Stomach (tissue), 9 donors: Measurements from ENCODE around the gene PTX4. TPM values are rescaled to one million over a fixed set of nuclear protein-coding genes. Genes with fewer than 3 reads are reported as not detected.

Source experiments
- DNase-seq, 2 donors: peaks; one replicate each; pipeline versions ENCODE4 v3.0.0 to v3.0.0-alpha.2; 2013 to 2019
- H3K27ac ChIP-seq, 5 donors: fragments of 200-600 bp in 4 of 5; sonication (generic) in 4 of 5; one replicate each; pipeline ENCODE4 v1.5.1; 2013 to 2019; ENCODE audit warnings: mild to moderate bottlenecking in 1 of 5, moderate library complexity in 1 of 5
- H3K27me3 ChIP-seq, 3 donors: fragments of 200-600 bp; sonication (generic); one replicate each; pipeline ENCODE4 v1.5.1; 2017 to 2019; ENCODE audit warnings: mixed run types in 1 of 3
- H3K36me3 ChIP-seq, 4 donors: fragments of 200-600 bp; sonication (generic); 1 replicate in 3 of 4; 2 replicates in 1 of 4; pipeline ENCODE4 v1.5.1; 2016 to 2019
- H3K4me1 ChIP-seq, 4 donors: fragments of 200-600 bp; sonication (generic); one replicate each; pipeline ENCODE4 v1.5.1; 2016 to 2019
- H3K4me3 ChIP-seq, 4 donors: fragments of 200-600 bp; sonication (generic) in 3 of 4; one replicate each; pipeline ENCODE4 v1.5.1; 2016 to 2019; ENCODE audit warnings: mild to moderate bottlenecking in 1 of 4
- H3K9me3 ChIP-seq, 4 donors: fragments of 200-600 bp; sonication (generic); one replicate each; pipeline ENCODE4 v1.5.1; 2016 to 2019
- EP300 ChIP-seq: sonication (generic); formaldehyde crosslinking; IDR thresholded peaks from one replicate; pipeline ENCODE4 v1.6.1; 2017; ENCODE audit warnings: antibody characterized with exemption
- POLR2A ChIP-seq, 4 donors: fragments of 450-650 bp; IDR thresholded peaks; one replicate each; pipeline ENCODE4 v1.6.1; 2016; ENCODE audit warnings: antibody characterized with exemption in 4 of 4, control low read depth in 2 of 4, mild to moderate bottlenecking in 1 of 4, moderate library complexity in 1 of 4
- POLR2AphosphoS5 ChIP-seq, 3 donors: sonication (generic); formaldehyde crosslinking; IDR thresholded peaks; one replicate each; pipeline ENCODE4 v1.6.1; 2016; ENCODE audit warnings: antibody characterized with exemption in 3 of 3
- WGBS, 5 donors: extraction: QIAGEN DNeasy Blood & Tissue Kit in 3 of 5; methylation state at CpG; one replicate each; pipeline versions ENCODE4 v1.1.5 to v1.1.7; 2013 to 2018; 5-methylcytosine and 5-hydroxymethylcytosine counted together
- intact Hi-C: fragments of 100-400 bp; cut with DNase I; formaldehyde crosslinking; loops from one replicate; pipeline ENCODE4 v1.15.1; 2023; ENCODE audit warnings: low total_unique reads
- polyA plus RNA-seq, 3 donors: library from polyadenylated mRNA; stranded (reverse); fragments of 200-250 nt; gene quantifications; one replicate each; pipeline ENCODE4 v1.2.3, GENCODE V29; 2013
- total RNA-seq, 5 donors: library from RNA; depleted of rRNA; stranded (reverse); fragments of >200 nt; gene quantifications; one replicate each; pipeline versions ENCODE4 v1.1.0 to v1.2.3, GENCODE V29; 2014 to 2016
- TF ChIP-seq, protein P1 (sequence below), 7 experiments: fragments of 450-650 bp in 4 of 7; fragments of 200-600 bp in 3 of 7; sonication (generic) in 3 of 7; IDR thresholded peaks; one replicate each; pipeline ENCODE4 v1.5.1; 2016 to 2019; ENCODE audit warnings: antibody characterized with exemption in 7 of 7, control low read depth in 2 of 7, mild to moderate bottlenecking in 1 of 7
- donor health status: healthy with polysubstance abuse.
- donor health status: Bipolar disorder and iron deficiency.
- donor health status: healthy.

PTX4 gene
- total and polyA plus RNA-seq, 8 donors: not detected

GRCh38 chr16:1464196-1464893 lies 24.4 kb downstream of the PTX4 start:
- TF ChIP-seq, protein P1, sequence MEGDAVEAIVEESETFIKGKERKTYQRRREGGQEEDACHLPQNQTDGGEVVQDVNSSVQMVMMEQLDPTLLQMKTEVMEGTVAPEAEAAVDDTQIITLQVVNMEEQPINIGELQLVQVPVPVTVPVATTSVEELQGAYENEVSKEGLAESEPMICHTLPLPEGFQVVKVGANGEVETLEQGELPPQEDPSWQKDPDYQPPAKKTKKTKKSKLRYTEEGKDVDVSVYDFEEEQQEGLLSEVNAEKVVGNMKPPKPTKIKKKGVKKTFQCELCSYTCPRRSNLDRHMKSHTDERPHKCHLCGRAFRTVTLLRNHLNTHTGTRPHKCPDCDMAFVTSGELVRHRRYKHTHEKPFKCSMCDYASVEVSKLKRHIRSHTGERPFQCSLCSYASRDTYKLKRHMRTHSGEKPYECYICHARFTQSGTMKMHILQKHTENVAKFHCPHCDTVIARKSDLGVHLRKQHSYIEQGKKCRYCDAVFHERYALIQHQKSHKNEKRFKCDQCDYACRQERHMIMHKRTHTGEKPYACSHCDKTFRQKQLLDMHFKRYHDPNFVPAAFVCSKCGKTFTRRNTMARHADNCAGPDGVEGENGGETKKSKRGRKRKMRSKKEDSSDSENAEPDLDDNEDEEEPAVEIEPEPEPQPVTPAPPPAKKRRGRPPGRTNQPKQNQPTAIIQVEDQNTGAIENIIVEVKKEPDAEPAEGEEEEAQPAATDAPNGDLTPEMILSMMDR (IDR thresholded peaks at IDR 0.05): no peak
- no peak for TF ChIP-seq POLR2AphosphoS5 (IDR thresholded peaks at IDR 0.05)
- TF ChIP-seq EP300: no peak
- no peak for TF ChIP-seq POLR2A (IDR thresholded peaks at IDR 0.05)
- Histone ChIP-seq H3K27me3 (no peaks in the 10 kb centered on the region), H3K4me1 (peaks cover 0 to 11% (median 3%) of the 10 kb centered on the region in 4 donors), H3K27ac (no peak overlapping the region), H3K9me3 (no peaks in the 10 kb centered on the region), H3K36me3 (peaks cover 12 to 59% (median 50%) of the 10 kb centered on the region in 4 donors), H3K4me3 (no peak overlapping the region)
- WGBS, 5 donors: 90 to 93% (median 91%) methylated on average over 33 to 41 of the region's 41 CpGs
- no peak for DNase-seq
- intact Hi-C loops: no loop called here

DNA sequence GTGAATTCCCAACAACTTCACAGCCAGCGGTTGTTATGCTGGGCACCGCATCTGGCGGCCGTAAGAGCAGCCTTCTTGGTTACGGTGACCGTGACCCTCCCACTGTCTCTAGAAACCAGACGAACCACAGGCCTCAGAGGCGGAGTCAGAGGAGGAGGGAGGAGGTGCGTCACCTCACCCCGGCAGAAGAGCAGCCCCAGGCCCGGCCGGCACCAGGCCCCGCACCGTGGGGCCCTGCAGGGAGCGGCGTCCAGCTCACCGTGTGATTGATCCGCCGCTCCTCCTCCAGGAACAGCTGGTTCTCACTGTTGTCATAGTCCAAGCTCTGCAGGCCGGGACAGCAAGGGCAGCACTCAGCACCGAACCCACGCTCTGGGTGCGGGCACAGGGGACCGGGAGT lies 27.6 kb downstream of the PTX4 start:
- 87 to 89% (median 89%) methylated on average over 8 to 24 of the region's 24 CpGs for WGBS, 5 donors
- intact Hi-C loops: no loop called here
- no peak overlapping the region for H3K27ac ChIP-seq
- no peaks in the 10 kb centered on the region for H3K9me3 ChIP-seq
- no peaks in the 10 kb centered on the region for H3K4me1 ChIP-seq
- no peak for TF ChIP-seq POLR2A (IDR thresholded peaks at IDR 0.05)
- no peak for TF ChIP-seq POLR2AphosphoS5 (IDR thresholded peaks at IDR 0.05)
- TF ChIP-seq, protein P1 (IDR thresholded peaks at IDR 0.05): no peak
- no peak for TF ChIP-seq EP300
- H3K36me3 ChIP-seq: peaks cover 21 to 89% (median 79%) of the 10 kb centered on the region in 4 donors
- peak in 1 of 2 donors; percentile 33 for DNase-seq
- H3K27me3 ChIP-seq: no peaks in the 10 kb centered on the region
- H3K4me3 ChIP-seq: no peak overlapping the region

DNA sequence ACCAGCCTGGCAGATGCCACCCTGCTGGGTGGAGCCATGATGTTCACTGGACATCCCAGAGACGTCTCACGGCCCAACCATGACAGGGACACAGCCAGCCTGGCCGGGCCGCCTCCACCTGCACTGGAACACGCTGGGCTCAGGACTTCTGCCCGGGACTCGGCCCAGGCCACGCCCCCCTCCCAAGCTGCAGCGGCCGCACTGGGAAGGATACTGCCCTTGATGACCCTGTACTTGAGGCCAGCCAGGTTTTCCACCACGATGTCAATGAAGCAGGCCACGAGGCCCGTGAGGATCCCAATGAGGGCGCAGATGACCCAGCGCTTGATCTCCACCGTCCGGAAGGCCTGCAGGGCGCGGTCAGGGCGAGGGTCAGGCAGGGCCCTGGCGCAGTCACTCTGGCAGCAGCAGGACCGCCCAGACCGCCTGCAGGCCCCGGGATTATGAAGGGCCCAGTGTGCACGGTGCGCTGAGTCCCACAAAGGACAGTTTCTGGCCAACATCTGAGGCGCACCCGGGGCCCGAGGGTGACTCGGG lies 28.1 kb downstream of the PTX4 start:
- DNase-seq: no peak
- intact Hi-C loops: no loop called here
- Histone ChIP-seq H3K9me3 (no peaks in the 10 kb centered on the region), H3K4me3 (no peak overlapping the region), H3K36me3 (peaks cover 26 to 89% (median 84%) of the 10 kb centered on the region in 4 donors), H3K27ac (no peak overlapping the region), H3K27me3 (no peaks in the 10 kb centered on the region), H3K4me1 (no peaks in the 10 kb centered on the region)
- WGBS, 5 donors: 86 to 93% (median 93%) methylated on average over 27 to 30 of the region's 30 CpGs
- TF ChIP-seq POLR2A (IDR thresholded peaks at IDR 0.05): no peak
- no peak for TF ChIP-seq EP300
- TF ChIP-seq, protein P1 (IDR thresholded peaks at IDR 0.05): no peak
- no peak for TF ChIP-seq POLR2AphosphoS5 (IDR thresholded peaks at IDR 0.05)

DNA sequence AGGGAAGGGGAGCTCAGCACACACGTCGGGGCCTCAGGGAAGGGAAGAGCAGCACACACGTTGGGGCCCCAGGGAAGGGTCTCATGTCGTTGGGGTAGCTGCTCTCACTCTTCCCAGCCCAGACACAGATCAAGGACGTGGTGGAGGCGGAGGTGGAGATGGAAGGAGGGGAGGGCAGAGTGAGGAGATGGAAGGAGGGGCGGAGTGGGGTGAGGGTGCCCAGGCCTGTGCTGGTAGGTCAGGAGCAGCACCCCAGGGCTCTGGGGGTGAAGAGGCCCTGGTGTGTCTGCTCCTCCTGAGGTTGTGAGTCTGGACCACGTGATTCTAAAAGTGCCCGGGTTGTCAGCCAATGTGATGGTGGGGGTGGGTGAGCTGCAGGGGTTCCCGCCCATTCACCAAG lies 28.8 kb downstream of the PTX4 start:
- Histone ChIP-seq H3K27ac (no peak overlapping the region), H3K4me3 (no peak overlapping the region), H3K36me3 (peaks cover 33 to 90% (median 89%) of the 10 kb centered on the region in 4 donors), H3K9me3 (no peaks in the 10 kb centered on the region), H3K27me3 (no peaks in the 10 kb centered on the region), H3K4me1 (no peaks in the 10 kb centered on the region)
- no peak for DNase-seq
- intact Hi-C loops: no loop called here
- 78 to 88% (median 82%) methylated on average over 10 of the region's 10 CpGs for WGBS, 5 donors
- TF ChIP-seq POLR2A (IDR thresholded peaks at IDR 0.05) (no peak), POLR2AphosphoS5 (IDR thresholded peaks at IDR 0.05) (no peak), EP300 (no peak)
- TF ChIP-seq, protein P1 (IDR thresholded peaks at IDR 0.05): no peak
